ENCODE measurements around the gene MLXIPL.

- TF ChIP-seq EZH2 (IDR thresholded peaks at IDR 0.05) = no peak
- TF ChIP-seq, protein P1, sequence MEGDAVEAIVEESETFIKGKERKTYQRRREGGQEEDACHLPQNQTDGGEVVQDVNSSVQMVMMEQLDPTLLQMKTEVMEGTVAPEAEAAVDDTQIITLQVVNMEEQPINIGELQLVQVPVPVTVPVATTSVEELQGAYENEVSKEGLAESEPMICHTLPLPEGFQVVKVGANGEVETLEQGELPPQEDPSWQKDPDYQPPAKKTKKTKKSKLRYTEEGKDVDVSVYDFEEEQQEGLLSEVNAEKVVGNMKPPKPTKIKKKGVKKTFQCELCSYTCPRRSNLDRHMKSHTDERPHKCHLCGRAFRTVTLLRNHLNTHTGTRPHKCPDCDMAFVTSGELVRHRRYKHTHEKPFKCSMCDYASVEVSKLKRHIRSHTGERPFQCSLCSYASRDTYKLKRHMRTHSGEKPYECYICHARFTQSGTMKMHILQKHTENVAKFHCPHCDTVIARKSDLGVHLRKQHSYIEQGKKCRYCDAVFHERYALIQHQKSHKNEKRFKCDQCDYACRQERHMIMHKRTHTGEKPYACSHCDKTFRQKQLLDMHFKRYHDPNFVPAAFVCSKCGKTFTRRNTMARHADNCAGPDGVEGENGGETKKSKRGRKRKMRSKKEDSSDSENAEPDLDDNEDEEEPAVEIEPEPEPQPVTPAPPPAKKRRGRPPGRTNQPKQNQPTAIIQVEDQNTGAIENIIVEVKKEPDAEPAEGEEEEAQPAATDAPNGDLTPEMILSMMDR (IDR thresholded peaks at IDR 0.05) = no peak
Observed at GRCh38 chr7:73565675-73566340, 58.5 kb downstream of the MLXIPL start.

Measured in neural progenitor cell (in vitro differentiated cells).